HCT116 (cell line): ENCODE results near the gene CCDC177. TPM values are rescaled to one million over a fixed set of nuclear protein-coding genes. Genes with fewer than 3 reads are reported as not detected.

ENCODE experiments used
- ATAC-seq: fragments of 200-7000 bp; cut with Tn5 transposase; 2 replicates; pipeline ENCODE4 v1.9.1; 2020; ENCODE audit warnings: mild to moderate bottlenecking, moderate library complexity
- BruUV-seq: library from RNA; stranded (reverse); fragments of 400-500 nt; replicated peaks from 2 replicates; lab custom pipeline; 2021; lab: Mats Ljungman, UMichigan
- CTCF ChIA-PET: fragments of 300-600 bp; sonication (Branson Sonifier 250); formaldehyde crosslinking; loops from one replicate; lab custom pipeline; 2021; ENCODE audit warnings: antibody characterized with exemption; lab: Charles Lee
- POLR2A ChIA-PET: fragments of 300-600, 350-600 bp; sonication (Branson Sonifier 250); formaldehyde crosslinking; loops from one replicate; lab custom pipeline; 2021; ENCODE audit warnings: antibody characterized with exemption; lab: Charles Lee
- RAD21 ChIA-PET, 2 experiments: fragments of 300-600 bp; sonication (Branson Sonifier 250); formaldehyde crosslinking; loops; one replicate each; lab custom pipeline; 2023; ENCODE audit warnings: low total read pairs in 2 of 2; ENCODE audit not compliant: uncharacterized antibody in 2 of 2, unreplicated experiment in 2 of 2, low non-redundant PET in 1 of 2; lab: Charles Lee
- DNase-seq: peaks from one replicate; pipeline ENCODE4 v3.0.0-alpha.2; 2010; ENCODE audit warnings: low read depth, low spot score
- H2AFZ ChIP-seq: fragments of 200-600 bp; shearing (Covaris generic), sonication (generic); 2 replicates; pipeline ENCODE4 v1.6.1; 2017; ENCODE audit warnings: low read depth, mixed run types, mixed read lengths, antibody characterized with exemption, low read length; ENCODE audit not compliant: poor library complexity, severe bottlenecking
- H3K27ac ChIP-seq: 2 replicates; pipeline ENCODE4 v1.5.1; 2012; ENCODE audit warnings: low read depth, low read length
- H3K27me3 ChIP-seq: fragments of 200-600 bp; sonication (generic); 2 replicates; pipeline ENCODE4 v1.6.1; 2016; ENCODE audit warnings: mixed run types, low read length, mixed read lengths; ENCODE audit not compliant: insufficient read depth
- H3K36me3 ChIP-seq, 2 experiments: fragments of 200-500 bp in 1 of 2; fragments of 200-600 bp in 1 of 2; sonication (Bioruptor generic) in 1 of 2; sonication (generic) in 1 of 2; 2 replicates each; pipeline versions ENCODE4 v1.5.1 to v1.6.1; 2014 to 2016; ENCODE audit warnings: low read length in 2 of 2, inconsistent platforms in 1 of 2, mixed read lengths in 1 of 2, mixed run types in 1 of 2; ENCODE audit not compliant: insufficient read depth in 2 of 2, control insufficient read depth in 1 of 2
- H3K4me1 ChIP-seq, 2 experiments: fragments of 200-600 bp in 1 of 2; sonication (generic) in 1 of 2; 2 replicates each; pipeline versions ENCODE4 v1.5.1 to v1.6.1; 2012 to 2017; ENCODE audit warnings: low read length in 2 of 2, inconsistent platforms in 1 of 2, mild to moderate bottlenecking in 1 of 2, mixed read lengths in 1 of 2, mixed run types in 1 of 2, moderate library complexity in 1 of 2; ENCODE audit not compliant: insufficient read depth in 2 of 2, control insufficient read depth in 1 of 2
- H3K4me2 ChIP-seq: fragments of 200-600 bp; sonication (generic); 2 replicates; pipeline ENCODE4 v1.6.1; 2017; ENCODE audit warnings: mixed run types, low read length, mixed read lengths
- H3K4me3 ChIP-seq, 2 experiments: fragments of 200-600 bp in 1 of 2; sonication (generic) in 1 of 2; replicated peaks in 1 of 2; 2 replicates each; pipeline ENCODE4 v1.5.1; 2011 to 2016; ENCODE audit warnings: low read length in 2 of 2, control low read depth in 1 of 2, low read depth in 1 of 2, mild to moderate bottlenecking in 1 of 2, mixed read lengths in 1 of 2, mixed run types in 1 of 2
- H3K79me2 ChIP-seq: fragments of 200-600 bp; sonication (generic); 2 replicates; pipeline ENCODE4 v1.6.1; 2017; ENCODE audit warnings: mild to moderate bottlenecking, mixed run types, low read length, moderate library complexity, mixed read lengths; ENCODE audit not compliant: insufficient read depth
- H3K9ac ChIP-seq: fragments of 200-600 bp; sonication (generic); 2 replicates; pipeline ENCODE4 v1.6.1; 2016; ENCODE audit warnings: low read length, mixed read lengths
- H3K9me2 ChIP-seq: fragments of 200-600 bp; sonication (generic), shearing (Covaris generic); 2 replicates; pipeline ENCODE4 v1.6.1; 2017; ENCODE audit warnings: mixed run types, mild to moderate bottlenecking, moderate library complexity; ENCODE audit not compliant: insufficient read depth
- H3K9me3 ChIP-seq, 2 experiments: fragments of 200-500 bp in 1 of 2; fragments of 200-600 bp in 1 of 2; sonication (Bioruptor generic) in 1 of 2; sonication (generic) in 1 of 2; 2 replicates each; pipeline ENCODE4 v1.6.1; 2014 to 2017; ENCODE audit warnings: low read length in 2 of 2, mixed read lengths in 2 of 2, inconsistent platforms in 1 of 2, low read depth in 1 of 2, mild to moderate bottlenecking in 1 of 2, mixed run types in 1 of 2, moderate library complexity in 1 of 2; ENCODE audit not compliant: control insufficient read depth in 1 of 2, insufficient read depth in 1 of 2
- H4K20me1 ChIP-seq: fragments of 200-600 bp; sonication (generic), shearing (Covaris generic); 2 replicates; pipeline ENCODE4 v1.6.1; 2017; ENCODE audit warnings: mixed run types, mild to moderate bottlenecking, moderate library complexity; ENCODE audit not compliant: insufficient read depth
- ATF3 ChIP-seq: IDR thresholded peaks from 2 replicates; pipeline ENCODE4 v1.6.1; 2012
- CBX3 ChIP-seq: IDR thresholded peaks from 2 replicates; pipeline ENCODE4 v1.6.1; 2012; ENCODE audit warnings: low read depth
- CEBPB ChIP-seq: IDR thresholded peaks from 2 replicates; pipeline ENCODE4 v1.6.1; 2012; ENCODE audit warnings: low read depth
- ELF1 ChIP-seq: IDR thresholded peaks from 2 replicates; pipeline ENCODE4 v1.6.1; 2012; ENCODE audit warnings: low read depth, borderline replicate concordance
- JUND ChIP-seq: IDR thresholded peaks from 2 replicates; pipeline ENCODE4 v1.6.1; 2012
- POLR2A ChIP-seq: IDR thresholded peaks from 2 replicates; pipeline ENCODE4 v1.7.0; 2011; ENCODE audit warnings: borderline replicate concordance; ENCODE audit not compliant: insufficient read depth, insufficient read length; ENCODE audit errors: extremely low read depth
- POLR2AphosphoS5 ChIP-seq: IDR thresholded peaks from 2 replicates; pipeline ENCODE4 v1.6.1; 2011; ENCODE audit warnings: mild to moderate bottlenecking, low read depth, low read length, moderate library complexity
- SIN3A ChIP-seq: IDR thresholded peaks from 2 replicates; pipeline ENCODE4 v1.6.1; 2012; ENCODE audit warnings: low read depth
- SP1 ChIP-seq: IDR thresholded peaks from 2 replicates; pipeline ENCODE4 v1.6.1; 2012; ENCODE audit warnings: low read depth
- TCF7L2 ChIP-seq: IDR thresholded peaks from 2 replicates; pipeline ENCODE4 v1.7.0; 2011; ENCODE audit warnings: borderline replicate concordance, inconsistent platforms; ENCODE audit not compliant: insufficient read depth, insufficient read length; ENCODE audit errors: extremely low read depth
- YY1 ChIP-seq: IDR thresholded peaks from 2 replicates; pipeline ENCODE4 v1.6.1; 2011; ENCODE audit warnings: low read length, low read depth, moderate library complexity, mild to moderate bottlenecking; ENCODE audit not compliant: insufficient replicate concordance; ENCODE audit errors: extremely low read depth
- ZFX ChIP-seq: fragments of 450-650 bp; IDR thresholded peaks from 2 replicates; pipeline ENCODE4 v1.6.1; 2017
- ZNF274 ChIP-seq: fragments of 200-500 bp; sonication (Bioruptor generic); IDR thresholded peaks from 2 replicates; pipeline ENCODE4 v1.6.1; 2014; ENCODE audit warnings: mild to moderate bottlenecking, low read depth, low read length, inconsistent platforms
- intact Hi-C: fragments of 100-400 bp; cut with micrococcal nuclease; formaldehyde crosslinking; loops from 2 replicates; pipeline ENCODE4 v1.10.0; 2022
- total RNA-seq: library from RNA; stranded (reverse); gene quantifications from one replicate; pipeline ENCODE4 v1.2.1, GENCODE V29; 2021; ENCODE audit not compliant: unreplicated experiment
- TF ChIP-seq, protein P1 (sequence below): IDR thresholded peaks from 2 replicates; pipeline ENCODE4 v1.6.1; 2011; ENCODE audit warnings: mild to moderate bottlenecking, low read length, moderate library complexity; ENCODE audit not compliant: insufficient replicate concordance; ENCODE audit errors: extremely low read depth

The CCDC177 gene
- total RNA-seq, 1 experiment from 2014 or later: not detected

DNA sequence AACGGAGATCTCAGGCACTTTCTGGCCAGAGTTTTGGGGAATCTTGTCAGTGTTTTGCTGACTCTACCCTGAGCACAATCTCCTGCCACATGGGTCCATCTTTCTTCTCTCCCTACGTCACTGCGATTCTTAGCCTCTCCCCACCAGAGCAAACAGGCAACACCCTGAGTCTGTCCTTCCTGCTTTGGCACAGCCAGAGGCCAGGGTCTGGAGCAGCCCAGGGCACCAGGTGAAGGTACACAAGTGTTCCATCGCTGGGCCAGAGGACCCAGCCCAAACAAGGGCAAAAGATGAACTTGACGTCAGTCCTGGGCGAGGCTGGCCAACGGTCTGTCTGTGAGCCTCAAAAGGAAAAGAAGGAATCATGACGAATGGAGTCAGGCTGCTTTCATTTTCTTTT lies 12.7 kb upstream of the CCDC177 start:
- CTCF ChIA-PET: no interaction called here
- BruUV-seq: no TSS peak
- ATAC-seq: no peak

DNA sequence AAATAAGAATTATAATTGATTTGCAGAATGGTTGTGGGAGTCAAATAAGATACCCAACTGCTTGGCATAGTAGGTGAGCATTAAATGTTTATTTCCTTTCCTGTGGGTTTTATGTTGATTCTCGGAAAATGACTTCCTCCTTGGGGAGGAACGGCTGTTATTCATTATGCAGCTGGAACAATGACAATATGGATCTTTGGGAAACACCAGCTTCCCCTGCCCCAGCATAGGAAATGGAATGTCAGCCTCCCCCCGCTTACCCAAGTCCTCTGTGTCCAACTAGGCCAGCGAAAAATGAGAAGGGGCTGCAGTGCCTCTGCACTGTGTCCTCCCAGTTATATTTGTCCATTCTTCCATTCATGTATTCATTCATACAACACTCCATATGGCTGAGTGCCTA lies 11.7 kb upstream of the CCDC177 start:
- Histone ChIP-seq H3K36me3 (no peaks in the 10 kb centered on the region), H3K4me3 (no peak overlapping the region), H2AFZ (no peak overlapping the region), H3K27ac (no peak overlapping the region), H3K4me2 (no peak overlapping the region), H3K4me1 (no peaks in the 10 kb centered on the region), H3K79me2 (no peaks in the 10 kb centered on the region), H3K9me3 (no peaks in the 10 kb centered on the region), H3K27me3 (no peaks in the 10 kb centered on the region), H3K9ac (no peak overlapping the region), H4K20me1 (no peaks in the 10 kb centered on the region), H3K9me2 (no peaks in the 10 kb centered on the region)
- ATAC-seq (no peak), DNase-seq (no peak)
- ChIA-PET CTCF (interaction anchor here (1.5 kb wide), 1 partner anchor 122 kb away, joined by 3 read pairs; no protein-coding TSS in a partner anchor), POLR2A (interaction anchor here (1.1 kb wide), 1 partner anchor 181 kb away, joined by 3 read pairs; no protein-coding TSS in a partner anchor), RAD21 (no interaction called here)
- no peak for TF ChIP-seq CBX3
- TF ChIP-seq, protein P1, sequence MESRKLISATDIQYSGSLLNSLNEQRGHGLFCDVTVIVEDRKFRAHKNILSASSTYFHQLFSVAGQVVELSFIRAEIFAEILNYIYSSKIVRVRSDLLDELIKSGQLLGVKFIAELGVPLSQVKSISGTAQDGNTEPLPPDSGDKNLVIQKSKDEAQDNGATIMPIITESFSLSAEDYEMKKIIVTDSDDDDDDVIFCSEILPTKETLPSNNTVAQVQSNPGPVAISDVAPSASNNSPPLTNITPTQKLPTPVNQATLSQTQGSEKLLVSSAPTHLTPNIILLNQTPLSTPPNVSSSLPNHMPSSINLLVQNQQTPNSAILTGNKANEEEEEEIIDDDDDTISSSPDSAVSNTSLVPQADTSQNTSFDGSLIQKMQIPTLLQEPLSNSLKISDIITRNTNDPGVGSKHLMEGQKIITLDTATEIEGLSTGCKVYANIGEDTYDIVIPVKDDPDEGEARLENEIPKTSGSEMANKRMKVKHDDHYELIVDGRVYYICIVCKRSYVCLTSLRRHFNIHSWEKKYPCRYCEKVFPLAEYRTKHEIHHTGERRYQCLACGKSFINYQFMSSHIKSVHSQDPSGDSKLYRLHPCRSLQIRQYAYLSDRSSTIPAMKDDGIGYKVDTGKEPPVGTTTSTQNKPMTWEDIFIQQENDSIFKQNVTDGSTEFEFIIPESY: no peak
- no peak for TF ChIP-seq ELF1
- no peak for TF ChIP-seq ZNF274
- TF ChIP-seq POLR2A: no peak
- no peak for TF ChIP-seq YY1
- TF ChIP-seq CEBPB: no peak
- TF ChIP-seq TCF7L2: no peak
- no peak for TF ChIP-seq ATF3
- no peak for TF ChIP-seq ZFX
- TF ChIP-seq POLR2AphosphoS5: no peak
- TF ChIP-seq JUND: no peak
- TF ChIP-seq SIN3A: no peak
- TF ChIP-seq SP1: no peak
- no TSS peak for BruUV-seq
- intact Hi-C loops: loop anchor here (5.0 kb wide), 1 partner anchor 441 kb away; no protein-coding TSS in a partner anchor

More for the DNA sequence above, 12.7 kb upstream of the CCDC177 start:
- H3K79me2 ChIP-seq: no peaks in the 10 kb centered on the region
- no peak overlapping the region for H3K4me3 ChIP-seq
- POLR2A ChIA-PET: no interaction called here
- intact Hi-C loops: loop anchor here (5.0 kb wide), 1 partner anchor 440 kb away; no protein-coding TSS in a partner anchor
- H3K9me2 ChIP-seq: no peaks in the 10 kb centered on the region
- no peaks in the 10 kb centered on the region for H4K20me1 ChIP-seq
- H3K27ac ChIP-seq: no peak overlapping the region
- no peak overlapping the region for H3K9ac ChIP-seq
- H2AFZ ChIP-seq: no peak overlapping the region
- H3K4me1 ChIP-seq: no peaks in the 10 kb centered on the region
- no peaks in the 10 kb centered on the region for H3K9me3 ChIP-seq
- RAD21 ChIA-PET: no interaction called here
- H3K27me3 ChIP-seq: no peaks in the 10 kb centered on the region
- no peaks in the 10 kb centered on the region for H3K36me3 ChIP-seq
- DNase-seq: no peak
- no peak overlapping the region for H3K4me2 ChIP-seq
- TF ChIP-seq CEBPB (no peak), YY1 (no peak)
